Measurements from ENCODE around the gene SFRP5. TPM values are rescaled to one million over a fixed set of nuclear protein-coding genes. Genes with fewer than 3 reads are reported as not detected.

The SFRP5 gene
- total RNA-seq, 2 experiments from 2014 or later, result not detected

DNA sequence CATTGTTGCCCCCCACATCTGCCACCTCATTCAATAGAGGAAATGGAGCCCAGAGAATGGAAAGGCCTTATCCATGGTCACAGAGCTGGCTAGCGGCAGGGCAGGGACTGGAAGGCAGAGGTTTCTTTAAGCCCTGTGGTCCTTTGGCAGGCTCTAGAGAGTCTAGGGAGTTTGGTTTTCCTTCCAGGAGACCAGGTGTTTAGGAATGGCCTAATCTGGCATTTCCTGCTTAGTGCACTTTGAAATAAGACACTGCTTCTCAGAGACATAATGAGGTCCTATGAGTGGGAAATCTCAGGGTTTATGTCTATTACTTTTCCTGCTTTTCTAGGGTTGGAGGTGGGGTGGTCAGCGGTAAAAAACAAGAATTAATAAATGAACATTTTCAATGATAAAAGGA lies 52.2 kb downstream of the SFRP5 start:
- peaks cover 4% of the 10 kb centered on the region for H3K4me1 Mint-ChIP-seq
- CTCF ChIA-PET, result interaction anchor here (0.9 to 3.4 kb wide), 4 partner anchors 10 to 149 kb away, joined by 3 to 13 read pairs (median 4); no protein-coding TSS in a partner anchor
- no peak overlapping the region for H3K4me3 Mint-ChIP-seq
- H3K27me3 Mint-ChIP-seq, result peaks cover 19% of the 10 kb centered on the region
- POLR2A ChIA-PET, result no interaction called here
- no peaks in the 10 kb centered on the region for H3K9me3 Mint-ChIP-seq
- H3K27ac Mint-ChIP-seq, result no peak overlapping the region
- no peaks in the 10 kb centered on the region for H3K36me3 Mint-ChIP-seq (ENCODE audit: low read depth)
- DNase-seq, result no peak

GRCh38 chr10:97718659-97719142 lies 53.1 kb downstream of the SFRP5 start:
- H3K9me3 Mint-ChIP-seq, result no peaks in the 10 kb centered on the region
- no peak overlapping the region for H3K27ac Mint-ChIP-seq
- peaks cover 9% of the 10 kb centered on the region for H3K4me1 Mint-ChIP-seq
- no peak overlapping the region for H3K4me3 Mint-ChIP-seq
- H3K36me3 Mint-ChIP-seq (ENCODE audit: low read depth), result no peaks in the 10 kb centered on the region
- no peak for DNase-seq
- H3K27me3 Mint-ChIP-seq, result peaks cover 19% of the 10 kb centered on the region
- POLR2A ChIA-PET, result no interaction called here
- CTCF ChIA-PET, result interaction anchor here (0.9 to 3.4 kb wide), 4 partner anchors 13 to 150 kb away, joined by 3 to 13 read pairs (median 3); no protein-coding TSS in a partner anchor

- Mint-ChIP-seq H3K4me1 (peaks cover 9% of the 10 kb centered on the region), H3K36me3 (ENCODE audit: low read depth) (no peaks in the 10 kb centered on the region), H3K27ac (no peak overlapping the region), H3K27me3 (peaks cover 16% of the 10 kb centered on the region), H3K9me3 (no peaks in the 10 kb centered on the region), H3K4me3 (no peak overlapping the region)
- ChIA-PET POLR2A (no interaction called here), CTCF (interaction anchor here (0.5 to 3.4 kb wide), 4 partner anchors 13 to 261 kb away, joined by 3 to 13 read pairs (median 4); no protein-coding TSS in a partner anchor)
- no peak for DNase-seq
Measured at GRCh38 chr10:97718178-97718577, 53.6 kb downstream of the SFRP5 start.

GRCh38 chr10:97717627-97718026 lies 54.2 kb downstream of the SFRP5 start:
- DNase-seq, result no peak
- Mint-ChIP-seq H3K4me1 (peaks cover 15% of the 10 kb centered on the region), H3K4me3 (no peak overlapping the region), H3K36me3 (ENCODE audit: low read depth) (no peaks in the 10 kb centered on the region), H3K9me3 (no peaks in the 10 kb centered on the region), H3K27ac (no peak overlapping the region), H3K27me3 (peaks cover 20% of the 10 kb centered on the region)
- POLR2A ChIA-PET, result no interaction called here
- CTCF ChIA-PET, result interaction anchor here (0.5 to 1.8 kb wide), 7 partner anchors 9 to 509 kb away, joined by 3 to 8 read pairs (median 4); no protein-coding TSS in a partner anchor

Other genes with a start within 250 kb of the SFRP5 start
- under 1 TPM in 1 of 2 experiments, not detected in 1; 0.37 TPM for gene ANKRD2, start 199.2 kb downstream of the SFRP5 start, total RNA-seq
- not detected for gene HOGA1, start 187.6 kb downstream of the SFRP5 start, total RNA-seq
- not detected for gene C10orf62, start 182.3 kb downstream of the SFRP5 start, total RNA-seq
- 1 to 10 TPM; 1.2 to 1.3 TPM for gene MORN4, start 138.5 kb downstream of the SFRP5 start, total RNA-seq
- gene PI4K2A, start 131.3 kb downstream of the SFRP5 start, total RNA-seq, result 10 to 100 TPM in 1 of 2 experiments, 1 to 10 TPM in 1; 9.9 to 10.1 TPM
- gene AVPI1, start 84.8 kb downstream of the SFRP5 start, total RNA-seq, result under 1 TPM; 0.58 to 0.94 TPM
- gene MARVELD1, start 58.3 kb downstream of the SFRP5 start, total RNA-seq, result 1 to 10 TPM; 1.3 to 1.8 TPM
- gene ZFYVE27, start 34.9 kb downstream of the SFRP5 start, total RNA-seq, result 10 to 100 TPM; 23.9 to 31.9 TPM
- 10 to 100 TPM; 12.2 to 12.6 TPM for gene GOLGA7B, start 77.8 kb upstream of the SFRP5 start, total RNA-seq